Superior temporal gyrus (tissue), 1 donor: ENCODE results near the gene MAGIX.
"Not testable (repeated sequence)": the region's sequence is repeated elsewhere in the genome, so short reads cannot be mapped to it uniquely, and the experiment has no call there.

ENCODE experiments used
- DNase-seq: peaks from one replicate; pipeline ENCODE4 v3.0.0-alpha.2; 2016; ENCODE audit errors: extremely low spot score

MAGIX gene

GRCh38 chrX:49160908-49161307 lies 1.6 kb upstream of the MAGIX start:
- no peak for DNase-seq

- no peak for DNase-seq
Measured at GRCh38 chrX:49161632-49162031, 926 bp upstream of the MAGIX start.

- peak; percentile 82 for DNase-seq
Measured at GRCh38 chrX:49163555-49164419, 1.2 kb downstream of the MAGIX start.

- no peak for DNase-seq
Measured at GRCh38 chrX:49164589-49165360, 2.2 kb downstream of the MAGIX start.

- peak; percentile 15 for DNase-seq
Measured at GRCh38 chrX:49165901-49166881, 3.6 kb downstream of the MAGIX start.

- no peak for DNase-seq
Measured at GRCh38 chrX:49166914-49167739, 4.6 kb downstream of the MAGIX start.

- DNase-seq, result no peak
Measured at GRCh38 chrX:49167740-49168108, 5.2 kb downstream of the MAGIX start.

GRCh38 chrX:49171752-49172279 lies 9.3 kb downstream of the MAGIX start, which contains the start of gene PLP2:
Gene PLP2, plus strand, starts transcription at chrX:49171898. Its CDS starts 103 bp downstream, at chrX:49172001.
- no peak for DNase-seq

- no peak for DNase-seq
Measured at GRCh38 chrX:49172280-49172780, 9.8 kb downstream of the MAGIX start.

GRCh38 chrX:49173544-49173943 lies 11.0 kb downstream of the MAGIX start:
- DNase-seq, result not testable (repeated sequence)

- DNase-seq, result no peak
Measured at GRCh38 chrX:49174723-49175122, 12.2 kb downstream of the MAGIX start.

GRCh38 chrX:49175435-49176274 lies 13.1 kb downstream of the MAGIX start:
- DNase-seq, result no peak

- DNase-seq, result no peak
Measured at GRCh38 chrX:49176421-49177326, 14.1 kb downstream of the MAGIX start.

GRCh38 chrX:49177338-49177833 lies 14.8 kb downstream of the MAGIX start:
- no peak for DNase-seq

- no peak for DNase-seq
Measured at GRCh38 chrX:49177873-49178480, 15.4 kb downstream of the MAGIX start.

- no peak for DNase-seq
Measured at GRCh38 chrX:49178537-49178936, 16.0 kb downstream of the MAGIX start.

- no peak for DNase-seq
Measured at GRCh38 chrX:49179358-49179757, 16.8 kb downstream of the MAGIX start.
